MM.1S (cell line): Measurements from ENCODE around the gene DNAJC18.

Source experiments
- DNase-seq: peaks from one replicate; pipeline ENCODE4 v3.0.0-alpha.2; 2015
- H2AFZ ChIP-seq: fragments of 300-600 bp; sonication (generic); 2 replicates; pipeline ENCODE4 v1.6.0; 2016; ENCODE audit warnings: antibody characterized with exemption, low read length
- H3F3A ChIP-seq: fragments of 300-600 bp; sonication (generic); 2 replicates; pipeline ENCODE4 v1.6.1; 2016; ENCODE audit warnings: mild to moderate bottlenecking, antibody characterized with exemption, low read length, moderate library complexity, mixed read lengths; ENCODE audit not compliant: insufficient read depth
- H3K27ac ChIP-seq: fragments of 300-600 bp; sonication (generic); 2 replicates; pipeline ENCODE4 v1.5.1; 2016; ENCODE audit warnings: mild to moderate bottlenecking, low read length
- H3K27me3 ChIP-seq: fragments of 300-600 bp; sonication (generic); replicated peaks from 2 replicates; pipeline ENCODE4 v1.6.0; 2016; ENCODE audit warnings: low read length; ENCODE audit not compliant: insufficient read depth
- H3K36me3 ChIP-seq: fragments of 300-600 bp; sonication (generic); replicated peaks from 2 replicates; pipeline ENCODE4 v1.6.1; 2016; ENCODE audit warnings: mild to moderate bottlenecking, low read length, mixed read lengths; ENCODE audit not compliant: insufficient read depth
- H3K4me1 ChIP-seq: fragments of 300-600 bp; sonication (generic); 2 replicates; pipeline ENCODE4 v1.6.1; 2016; ENCODE audit warnings: low read length, mixed read lengths
- H3K4me2 ChIP-seq: fragments of 300-600 bp; sonication (generic); 2 replicates; pipeline ENCODE4 v1.6.0; 2016; ENCODE audit warnings: low read depth, low read length
- H3K4me3 ChIP-seq: fragments of 300-600 bp; sonication (generic); 2 replicates; pipeline ENCODE4 v1.5.1; 2016; ENCODE audit warnings: low read length, mixed read lengths
- H3K79me2 ChIP-seq: fragments of 300-600 bp; sonication (generic); 2 replicates; pipeline ENCODE4 v1.6.1; 2016; ENCODE audit warnings: mixed run types, low read length, mixed read lengths
- H3K9ac ChIP-seq: fragments of 300-600 bp; sonication (generic); 2 replicates; pipeline ENCODE4 v1.6.1; 2016; ENCODE audit warnings: low read length, mixed read lengths
- H3K9me2 ChIP-seq: fragments of 300-600 bp; sonication (generic); replicated peaks from 2 replicates; pipeline ENCODE4 v1.6.1; 2016; ENCODE audit warnings: mild to moderate bottlenecking, low read length, mixed read lengths; ENCODE audit not compliant: insufficient read depth
- H3K9me3 ChIP-seq: fragments of 300-600 bp; sonication (generic); replicated peaks from 2 replicates; pipeline ENCODE4 v1.6.1; 2016; ENCODE audit warnings: mild to moderate bottlenecking, low read length, mixed read lengths; ENCODE audit not compliant: insufficient read depth
- H4K20me1 ChIP-seq: fragments of 300-600 bp; sonication (generic); 2 replicates; pipeline ENCODE4 v1.6.1; 2016; ENCODE audit warnings: mild to moderate bottlenecking, low read length, moderate library complexity, mixed read lengths; ENCODE audit not compliant: insufficient read depth
- CTCF ChIP-seq: fragments of 300-600 bp; sonication (generic); IDR thresholded peaks from 2 replicates; pipeline ENCODE4 v1.5.1; 2016; ENCODE audit warnings: antibody characterized with exemption, low read length, mixed read lengths
- EZH2 ChIP-seq: fragments of 300-600 bp; sonication (generic); optimal IDR thresholded peaks from 2 replicates; pipeline ENCODE3; 2017; ENCODE audit warnings: low read depth, mild to moderate bottlenecking, antibody characterized with exemption, low read length, mixed read lengths
- EZH2phosphoT487 ChIP-seq: fragments of 300-600 bp; sonication (generic); IDR thresholded peaks from 2 replicates; pipeline ENCODE4 v1.6.1; 2018; ENCODE audit warnings: antibody characterized with exemption, low read length

Gene DNAJC18

GRCh38 chr5:139451176-139451575 is 11.9 kb upstream of the DNAJC18 start:
- no peaks in the 10 kb centered on the region for H3K4me1 ChIP-seq
- TF ChIP-seq EZH2 (no peak), EZH2phosphoT487 (no peak), CTCF (no peak)
- H3K9me2 ChIP-seq, result no peaks in the 10 kb centered on the region
- no peaks in the 10 kb centered on the region for H3K9me3 ChIP-seq
- no peak overlapping the region for H2AFZ ChIP-seq
- H3K79me2 ChIP-seq, result no peaks in the 10 kb centered on the region
- H3K27ac ChIP-seq, result no peak overlapping the region
- DNase-seq, result no peak
- no peak overlapping the region for H3K4me2 ChIP-seq
- H3K27me3 ChIP-seq, result no peaks in the 10 kb centered on the region
- no peak overlapping the region for H3K9ac ChIP-seq
- H3K36me3 ChIP-seq, result no peaks in the 10 kb centered on the region
- no peaks in the 10 kb centered on the region for H4K20me1 ChIP-seq
- H3F3A ChIP-seq, result no peaks in the 10 kb centered on the region
- H3K4me3 ChIP-seq, result no peak overlapping the region

GRCh38 chr5:139446956-139447779 is 7.8 kb upstream of the DNAJC18 start:
- Histone ChIP-seq H3K36me3 (no peaks in the 10 kb centered on the region), H4K20me1 (no peaks in the 10 kb centered on the region), H3K4me1 (no peaks in the 10 kb centered on the region), H3K27ac (no peak overlapping the region), H3F3A (no peaks in the 10 kb centered on the region), H3K79me2 (no peaks in the 10 kb centered on the region), H3K4me3 (no peak overlapping the region), H3K9me3 (no peaks in the 10 kb centered on the region), H3K27me3 (no peaks in the 10 kb centered on the region), H3K9ac (no peak overlapping the region), H3K4me2 (no peak overlapping the region), H3K9me2 (no peaks in the 10 kb centered on the region), H2AFZ (no peak overlapping the region)
- TF ChIP-seq CTCF (no peak), EZH2phosphoT487 (no peak), EZH2 (no peak)
- DNase-seq, result no peak

- Histone ChIP-seq H3K79me2 (no peaks in the 10 kb centered on the region), H3K27ac (no peak overlapping the region), H3F3A (no peaks in the 10 kb centered on the region), H3K4me3 (no peak overlapping the region), H3K9ac (no peak overlapping the region), H2AFZ (no peak overlapping the region), H3K27me3 (no peaks in the 10 kb centered on the region), H3K36me3 (no peaks in the 10 kb centered on the region), H3K4me2 (no peak overlapping the region), H3K9me3 (no peaks in the 10 kb centered on the region), H3K9me2 (no peaks in the 10 kb centered on the region), H3K4me1 (no peaks in the 10 kb centered on the region), H4K20me1 (no peaks in the 10 kb centered on the region)
- DNase-seq, result no peak
- TF ChIP-seq CTCF (no peak), EZH2phosphoT487 (no peak), EZH2 (no peak)
Observed at GRCh38 chr5:139445325-139446170, 6.2 kb upstream of the DNAJC18 start.
